ENCODE results near the gene CHAF1A. TPM values are rescaled to one million over a fixed set of nuclear protein-coding genes. Genes with fewer than 3 reads are reported as not detected.

CHAF1A gene
- total RNA-seq, 1 donor from 2014 or later: 20.5 TPM

- Mint-ChIP-seq H3K36me3 (ENCODE audit: unreplicated experiment) (no peaks in the 10 kb centered on the region), H3K27me3 (ENCODE audit: unreplicated experiment) (peaks cover 10% of the 10 kb centered on the region), H3K4me3 (ENCODE audit: unreplicated experiment) (peak overlapping the region; percentile 30), H3K9me3 (ENCODE audit: unreplicated experiment) (peaks cover 1% of the 10 kb centered on the region), H3K27ac (ENCODE audit: unreplicated experiment) (peak overlapping the region; percentile 55), H3K4me1 (ENCODE audit: low read depth, unreplicated experiment) (peaks cover 32% of the 10 kb centered on the region)
- no peak for TF ChIP-seq CTCF (IDR thresholded peaks at IDR 0.05; ENCODE audit: partially characterized antibody, unreplicated experiment)
- DNase-seq: no peak
Measured at GRCh38 chr19:4375164-4376027, 27.0 kb upstream of the CHAF1A start.

- Mint-ChIP-seq H3K4me3 (ENCODE audit: unreplicated experiment) (peak overlapping the region; percentile 49), H3K9me3 (ENCODE audit: unreplicated experiment) (peaks cover 3% of the 10 kb centered on the region)
- no peak for TF ChIP-seq CTCF (IDR thresholded peaks at IDR 0.05; ENCODE audit: partially characterized antibody, unreplicated experiment)
Measured at GRCh38 chr19:4376028-4376670, 26.3 kb upstream of the CHAF1A start.

GRCh38 chr19:4376671-4376990 lies 25.8 kb upstream of the CHAF1A start:
- Mint-ChIP-seq H3K27ac (ENCODE audit: unreplicated experiment) (peak overlapping the region; percentile 13), H3K27me3 (ENCODE audit: unreplicated experiment) (peaks cover 7% of the 10 kb centered on the region), H3K36me3 (ENCODE audit: unreplicated experiment) (no peaks in the 10 kb centered on the region), H3K4me1 (ENCODE audit: low read depth, unreplicated experiment) (peaks cover 29% of the 10 kb centered on the region), H3K9me3 (ENCODE audit: unreplicated experiment) (peaks cover 3% of the 10 kb centered on the region), H3K4me3 (ENCODE audit: unreplicated experiment) (peak overlapping the region; percentile 49)
- no peak for TF ChIP-seq CTCF (IDR thresholded peaks at IDR 0.05; ENCODE audit: partially characterized antibody, unreplicated experiment)
- DNase-seq: no peak

More at GRCh38 chr19:4376028-4376670, 26.3 kb upstream of the CHAF1A start:
- DNase-seq: no peak
- H3K4me1 Mint-ChIP-seq (ENCODE audit: low read depth, unreplicated experiment): peaks cover 31% of the 10 kb centered on the region
- H3K36me3 Mint-ChIP-seq (ENCODE audit: unreplicated experiment): no peaks in the 10 kb centered on the region
- peaks cover 7% of the 10 kb centered on the region for H3K27me3 Mint-ChIP-seq (ENCODE audit: unreplicated experiment)
- H3K27ac Mint-ChIP-seq (ENCODE audit: unreplicated experiment): peak overlapping the region; percentile 55

DNA sequence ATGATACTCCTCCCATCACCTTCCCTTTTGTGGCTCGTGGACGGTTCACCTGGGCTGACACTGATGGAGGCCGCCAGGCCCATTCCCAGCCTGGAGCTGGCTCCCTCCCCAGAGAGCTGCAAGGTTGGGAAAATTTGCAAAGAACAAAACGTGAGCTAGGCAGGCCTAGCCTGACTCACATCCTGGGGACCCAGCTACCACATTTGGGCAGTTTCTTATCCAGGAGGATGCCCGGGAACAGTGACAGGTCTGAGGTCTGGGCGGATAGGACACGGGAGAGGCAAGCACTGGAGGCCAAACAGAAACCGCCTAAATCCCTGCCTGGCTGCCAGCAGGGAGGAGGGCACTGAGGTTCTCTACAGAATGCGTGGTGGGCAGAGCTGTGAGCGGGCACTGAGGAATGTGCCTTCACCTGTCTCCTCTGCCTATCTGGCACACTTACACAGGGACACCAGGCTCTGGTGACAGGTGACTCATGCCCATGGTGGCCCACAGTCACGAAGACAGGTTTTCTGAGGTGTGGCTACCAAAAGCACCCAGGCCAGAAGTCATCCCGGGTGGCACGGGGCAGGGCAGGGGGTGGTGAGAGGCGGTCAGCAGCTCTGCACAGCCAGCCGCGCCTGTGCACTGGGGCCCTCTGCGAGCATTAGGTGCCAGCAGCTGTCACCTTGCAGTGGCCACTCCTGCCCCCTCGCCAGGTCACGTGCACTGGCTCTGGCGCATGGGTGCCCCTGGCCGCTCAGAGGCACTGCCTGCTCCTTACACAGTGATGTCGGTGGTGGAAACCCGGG lies 25.3 kb upstream of the CHAF1A start:
- peaks cover 3% of the 10 kb centered on the region for H3K9me3 Mint-ChIP-seq (ENCODE audit: unreplicated experiment)
- no peak for DNase-seq
- H3K27ac Mint-ChIP-seq (ENCODE audit: unreplicated experiment): no peak overlapping the region
- H3K4me3 Mint-ChIP-seq (ENCODE audit: unreplicated experiment): no peak overlapping the region
- H3K4me1 Mint-ChIP-seq (ENCODE audit: low read depth, unreplicated experiment): peaks cover 29% of the 10 kb centered on the region
- no peak for TF ChIP-seq CTCF (IDR thresholded peaks at IDR 0.05; ENCODE audit: partially characterized antibody, unreplicated experiment)
- H3K27me3 Mint-ChIP-seq (ENCODE audit: unreplicated experiment): peaks cover 7% of the 10 kb centered on the region
- H3K36me3 Mint-ChIP-seq (ENCODE audit: unreplicated experiment): no peaks in the 10 kb centered on the region

All from glutamatergic neuron (in vitro differentiated cells).